BE2C (cell line): Measurements from ENCODE around the gene ADCK2.

Experiments
- DNase-seq: peaks from one replicate; pipeline ENCODE4 v3.0.0-alpha.2; 2020
- H3K27me3 ChIP-seq: fragments of 250-450 bp; sonication (Bioruptor Pico); 2 replicates; pipeline ENCODE4 v1.5.1; 2020; ENCODE audit warnings: mild to moderate bottlenecking
- H3K36me3 ChIP-seq: fragments of 250-450 bp; sonication (Bioruptor Pico); 2 replicates; pipeline ENCODE4 v1.5.1; 2020; ENCODE audit warnings: mild to moderate bottlenecking
- H3K4me1 ChIP-seq: fragments of 250-450 bp; sonication (Bioruptor Pico); 2 replicates; pipeline ENCODE4 v1.5.1; 2020
- H3K4me3 ChIP-seq: 2 replicates; pipeline ENCODE4 v1.5.1; 2011; ENCODE audit warnings: low read depth, low read length
- H3K9me3 ChIP-seq: fragments of 250-450 bp; sonication (Bioruptor Pico); 2 replicates; pipeline ENCODE4 v1.5.1; 2020
- TF ChIP-seq, protein P1 (sequence below): IDR thresholded peaks from 2 replicates; pipeline ENCODE4 v1.5.1; 2012; ENCODE audit warnings: mild to moderate bottlenecking, low read depth, low read length

Gene ADCK2

DNA sequence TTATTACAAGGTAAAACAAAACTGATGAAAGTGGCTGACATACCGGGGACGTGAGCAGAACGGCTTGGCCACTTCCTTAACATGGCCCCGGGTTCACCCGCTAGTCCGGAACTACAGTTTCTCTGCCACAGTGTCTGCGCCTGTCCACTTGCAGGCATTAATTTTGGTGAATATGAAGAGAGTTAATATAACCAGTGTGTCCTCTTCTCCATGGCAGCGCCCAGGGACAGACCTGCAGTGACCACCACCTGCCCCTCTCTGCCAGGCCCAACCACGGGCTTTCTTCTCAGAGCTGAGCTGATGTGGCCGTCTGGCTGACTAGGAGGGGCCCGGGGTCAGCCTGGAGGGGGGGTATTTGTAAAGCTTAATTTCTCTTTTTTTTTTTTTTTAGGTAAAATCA lies 22.6 kb downstream of the ADCK2 start:
- Histone ChIP-seq H3K27me3 (no peaks in the 10 kb centered on the region), H3K4me1 (peaks cover 4% of the 10 kb centered on the region; the same call in 1 of the 2 replicates), H3K9me3 (no peaks in the 10 kb centered on the region), H3K4me3 (no peak overlapping the region), H3K36me3 (no peaks in the 10 kb centered on the region)
- TF ChIP-seq, protein P1, sequence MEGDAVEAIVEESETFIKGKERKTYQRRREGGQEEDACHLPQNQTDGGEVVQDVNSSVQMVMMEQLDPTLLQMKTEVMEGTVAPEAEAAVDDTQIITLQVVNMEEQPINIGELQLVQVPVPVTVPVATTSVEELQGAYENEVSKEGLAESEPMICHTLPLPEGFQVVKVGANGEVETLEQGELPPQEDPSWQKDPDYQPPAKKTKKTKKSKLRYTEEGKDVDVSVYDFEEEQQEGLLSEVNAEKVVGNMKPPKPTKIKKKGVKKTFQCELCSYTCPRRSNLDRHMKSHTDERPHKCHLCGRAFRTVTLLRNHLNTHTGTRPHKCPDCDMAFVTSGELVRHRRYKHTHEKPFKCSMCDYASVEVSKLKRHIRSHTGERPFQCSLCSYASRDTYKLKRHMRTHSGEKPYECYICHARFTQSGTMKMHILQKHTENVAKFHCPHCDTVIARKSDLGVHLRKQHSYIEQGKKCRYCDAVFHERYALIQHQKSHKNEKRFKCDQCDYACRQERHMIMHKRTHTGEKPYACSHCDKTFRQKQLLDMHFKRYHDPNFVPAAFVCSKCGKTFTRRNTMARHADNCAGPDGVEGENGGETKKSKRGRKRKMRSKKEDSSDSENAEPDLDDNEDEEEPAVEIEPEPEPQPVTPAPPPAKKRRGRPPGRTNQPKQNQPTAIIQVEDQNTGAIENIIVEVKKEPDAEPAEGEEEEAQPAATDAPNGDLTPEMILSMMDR = no peak
- no peak for DNase-seq

DNA sequence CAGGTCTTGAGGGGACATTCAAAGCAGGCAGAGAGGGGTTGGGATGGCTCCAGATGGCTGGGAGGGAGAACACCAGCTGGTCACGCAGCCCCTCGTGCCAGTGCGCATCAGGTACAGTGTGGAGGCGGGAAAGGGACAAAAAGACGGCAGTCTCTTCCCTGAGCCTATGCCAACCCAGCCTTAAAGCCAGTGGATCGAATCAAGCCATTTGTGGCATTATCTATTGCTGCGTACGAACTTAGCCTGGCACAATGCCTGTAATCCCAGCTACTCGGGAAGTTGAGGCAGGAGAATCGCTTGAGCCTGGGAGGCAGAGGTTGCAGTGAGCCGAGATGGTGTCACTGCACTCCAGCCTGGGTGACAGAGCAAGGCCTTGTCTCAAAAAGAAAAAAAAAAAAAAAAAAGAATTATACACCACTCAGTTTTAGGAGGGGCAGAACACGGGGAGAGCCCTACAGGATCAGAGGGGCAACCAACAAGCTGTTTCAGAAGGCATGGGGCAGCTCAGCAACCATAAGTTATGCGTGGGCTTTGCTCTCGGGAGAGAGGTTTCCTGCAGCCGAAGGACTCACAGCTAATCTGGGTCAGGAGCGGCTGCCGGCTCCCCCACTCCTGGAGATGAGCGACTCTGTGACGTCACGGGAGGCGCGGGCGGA lies 23.4 kb downstream of the ADCK2 start:
- peak overlapping the region; percentile 89 for H3K4me3 ChIP-seq
- H3K4me1 ChIP-seq = peaks cover 4% of the 10 kb centered on the region; the same call in 1 of the 2 replicates
- TF ChIP-seq, protein P1 = no peak
- no peaks in the 10 kb centered on the region for H3K36me3 ChIP-seq
- no peaks in the 10 kb centered on the region for H3K27me3 ChIP-seq
- DNase-seq = peak; percentile 97
- H3K9me3 ChIP-seq = no peaks in the 10 kb centered on the region

DNA sequence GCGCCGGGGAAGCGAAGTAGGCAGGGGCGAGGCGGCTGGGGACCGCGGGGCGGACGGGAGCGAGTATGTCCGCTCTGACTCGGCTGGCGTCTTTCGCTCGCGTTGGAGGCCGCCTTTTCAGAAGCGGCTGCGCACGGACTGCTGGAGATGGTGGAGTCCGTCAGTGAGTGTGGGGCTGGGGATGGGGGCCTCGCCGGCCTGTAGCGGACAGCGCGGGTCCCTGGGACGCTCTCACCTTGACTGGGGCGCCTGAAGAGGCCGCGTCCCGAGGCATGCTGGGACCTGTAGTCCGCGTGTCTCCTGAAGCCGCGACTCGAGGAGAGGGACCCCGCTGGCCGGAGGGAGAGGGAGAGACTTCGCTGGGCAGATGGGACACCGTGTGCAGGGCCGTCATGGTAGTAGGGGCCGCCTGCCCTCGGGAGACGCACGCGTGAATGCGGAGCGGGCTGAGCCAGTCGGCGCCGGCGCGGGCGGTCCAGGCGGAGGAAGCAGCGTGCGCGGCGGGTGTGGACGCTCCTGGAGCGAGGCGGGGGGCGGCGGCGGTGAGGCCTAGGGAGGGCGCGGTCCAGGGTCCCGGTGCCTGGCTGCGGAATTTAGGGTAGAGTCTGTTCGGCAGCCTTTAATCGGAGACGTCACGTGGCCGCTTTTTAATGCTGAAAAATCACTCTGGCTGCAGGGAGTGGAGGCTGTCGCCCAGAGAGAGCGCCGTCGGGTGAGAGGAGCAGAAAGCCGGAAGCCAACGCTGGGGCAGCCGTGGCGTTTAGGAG lies 24.1 kb downstream of the ADCK2 start, which contains the start of gene NDUFB2:
Gene NDUFB2 (plus strand): TSS at position 29 of the 767 bp plus-strand sequence. CDS start 37 bp downstream, at position 66.
- TF ChIP-seq, protein P1 = no peak
- DNase-seq = peak; percentile 85
- H3K4me3 ChIP-seq = peak within 1 kb of the TSS; percentile 89
- peaks cover 4% of the 10 kb centered on the region; the same call in 1 of the 2 replicates for H3K4me1 ChIP-seq
- H3K9me3 ChIP-seq = no peaks in the 10 kb centered on the region
- no peaks in the 10 kb centered on the region for H3K27me3 ChIP-seq
- H3K36me3 ChIP-seq = no peaks in the 10 kb centered on the region

DNA sequence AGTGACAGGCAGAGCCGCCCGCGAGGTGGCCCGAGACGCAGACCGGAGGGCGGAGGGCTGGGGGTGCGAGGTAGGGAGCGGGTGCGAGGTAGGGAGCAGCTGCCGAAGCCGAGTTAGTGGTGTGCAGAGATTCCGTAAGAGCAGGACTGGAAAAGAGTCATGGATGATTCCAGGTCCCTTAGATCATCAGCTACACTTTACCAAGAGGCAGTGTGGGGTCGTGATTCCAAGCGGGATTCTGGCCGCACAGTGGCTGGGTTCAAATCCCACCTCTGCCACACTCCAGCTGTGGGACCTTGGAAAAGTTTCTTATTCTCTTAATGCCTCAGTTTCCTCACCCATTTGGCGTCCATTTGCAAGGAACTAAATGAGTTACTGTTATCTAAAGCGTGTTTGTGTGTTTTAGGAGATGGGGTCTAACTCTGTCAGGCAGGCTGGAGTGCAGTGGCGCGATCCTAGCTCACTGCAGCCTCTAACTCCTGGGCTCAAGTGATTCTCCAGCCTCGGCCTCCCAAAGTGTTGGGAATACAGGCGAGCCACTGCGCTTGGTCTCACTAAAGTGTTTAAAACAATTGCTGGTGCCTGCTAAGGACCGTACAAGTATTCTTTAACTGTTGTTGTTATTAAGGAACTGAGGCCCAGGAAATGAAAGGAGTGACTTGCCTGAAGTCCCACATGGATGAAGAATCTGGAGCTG lies 24.9 kb downstream of the ADCK2 start:
- H3K4me1 ChIP-seq = peaks cover 4% of the 10 kb centered on the region; the same call in 1 of the 2 replicates
- H3K36me3 ChIP-seq = no peaks in the 10 kb centered on the region; the same call in 1 of the 2 replicates
- TF ChIP-seq, protein P1 = no peak
- H3K27me3 ChIP-seq = no peaks in the 10 kb centered on the region
- no peaks in the 10 kb centered on the region for H3K9me3 ChIP-seq
- no peak for DNase-seq
- peak overlapping the region; percentile 89 for H3K4me3 ChIP-seq

DNA sequence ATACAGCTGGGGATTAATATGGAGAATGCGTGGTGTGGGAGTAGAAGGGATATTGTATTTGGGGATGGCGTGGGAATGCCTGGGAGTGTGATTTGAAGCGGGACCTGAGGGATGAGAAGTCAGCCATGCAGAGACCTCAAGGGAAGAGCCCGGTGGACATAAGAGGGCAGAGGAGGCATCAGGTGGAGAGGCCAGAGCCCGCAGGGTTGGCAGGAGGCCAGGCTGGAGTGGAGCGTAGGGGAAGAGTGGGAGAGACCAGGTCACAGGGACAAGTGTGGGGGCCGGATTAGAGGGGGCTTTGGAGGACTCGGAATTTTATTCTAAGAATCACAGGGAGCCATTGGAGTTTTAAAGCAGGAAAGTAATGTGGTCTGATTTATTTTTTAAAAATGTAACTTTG lies 25.7 kb downstream of the ADCK2 start:
- no peak for DNase-seq
- H3K4me1 ChIP-seq = peaks cover 4% of the 10 kb centered on the region; the same call in 1 of the 2 replicates
- TF ChIP-seq, protein P1 = no peak
- H3K9me3 ChIP-seq = no peaks in the 10 kb centered on the region; the same call in 1 of the 2 replicates
- peak overlapping the region; percentile 89 for H3K4me3 ChIP-seq
- no peaks in the 10 kb centered on the region for H3K27me3 ChIP-seq
- H3K36me3 ChIP-seq = peaks cover 4% of the 10 kb centered on the region
